Hematopoietic multipotent progenitor cell (in vitro differentiated cells): ENCODE measurements around the gene CCDC107. TPM values are rescaled to one million over a fixed set of nuclear protein-coding genes. Genes with fewer than 3 reads are reported as not detected.
"Not testable (repeated sequence)": the region's sequence is repeated elsewhere in the genome, so short reads cannot be mapped to it uniquely, and the experiment has no call there.

ENCODE experiments used
- DNase-seq, 3 donors: peaks; one replicate each; pipeline ENCODE4 v3.0.0-alpha.2; 2011 to 2015; ENCODE audit warnings: low read depth in 2 of 3, low spot score in 2 of 3
- total RNA-seq: library from RNA; depleted of rRNA; stranded (reverse); fragments of >200 nt; gene quantifications from one replicate; pipeline ENCODE4 v1.2.3, GENCODE V29; 2012

The CCDC107 gene
- 5.7 TPM for total RNA-seq

DNA sequence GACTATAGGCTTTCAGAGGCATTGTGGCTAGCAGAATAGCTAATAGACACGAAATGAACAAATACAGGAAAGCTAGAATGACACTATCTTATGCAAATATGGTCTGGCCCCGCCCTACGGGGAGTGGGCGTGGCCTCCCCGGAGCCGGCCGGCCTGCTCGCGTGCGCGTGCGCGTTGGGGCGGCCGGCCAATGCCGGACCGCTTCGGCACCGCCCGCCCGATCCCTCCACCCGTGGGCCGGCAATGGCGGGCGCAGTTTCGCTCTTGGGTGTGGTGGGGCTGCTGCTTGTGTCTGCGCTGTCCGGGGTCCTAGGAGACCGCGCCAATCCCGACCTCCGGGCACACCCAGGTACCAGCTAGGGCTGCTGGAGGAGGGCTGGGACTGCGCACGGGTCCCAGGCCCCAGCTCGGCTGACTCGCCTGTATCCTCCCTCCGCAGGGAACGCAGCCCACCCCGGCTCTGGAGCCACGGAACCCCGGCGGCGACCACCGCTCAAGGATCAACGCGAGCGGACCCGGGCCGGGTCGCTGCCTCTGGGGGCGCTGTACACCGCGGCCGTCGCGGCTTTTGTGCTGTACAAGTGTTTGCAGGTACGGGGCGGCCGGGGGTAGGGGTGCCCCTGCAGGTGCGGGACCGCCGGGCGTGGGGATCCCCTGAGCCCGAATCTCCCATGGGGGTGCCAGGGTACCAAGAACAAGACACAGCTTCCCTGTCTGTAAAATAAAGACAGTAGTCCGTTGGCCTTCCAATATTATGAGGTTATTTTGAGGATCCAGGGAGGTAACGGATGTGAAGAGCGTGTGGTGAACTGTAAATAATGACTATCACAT, at the start of gene CCDC107:
TSS of gene CCDC107 (plus strand) at position 156 of the 831 bp plus-strand sequence. CDS start at position 244, 88 bp downstream.
- DNase-seq = peak; percentile 84 to 89 (median 87)

DNA sequence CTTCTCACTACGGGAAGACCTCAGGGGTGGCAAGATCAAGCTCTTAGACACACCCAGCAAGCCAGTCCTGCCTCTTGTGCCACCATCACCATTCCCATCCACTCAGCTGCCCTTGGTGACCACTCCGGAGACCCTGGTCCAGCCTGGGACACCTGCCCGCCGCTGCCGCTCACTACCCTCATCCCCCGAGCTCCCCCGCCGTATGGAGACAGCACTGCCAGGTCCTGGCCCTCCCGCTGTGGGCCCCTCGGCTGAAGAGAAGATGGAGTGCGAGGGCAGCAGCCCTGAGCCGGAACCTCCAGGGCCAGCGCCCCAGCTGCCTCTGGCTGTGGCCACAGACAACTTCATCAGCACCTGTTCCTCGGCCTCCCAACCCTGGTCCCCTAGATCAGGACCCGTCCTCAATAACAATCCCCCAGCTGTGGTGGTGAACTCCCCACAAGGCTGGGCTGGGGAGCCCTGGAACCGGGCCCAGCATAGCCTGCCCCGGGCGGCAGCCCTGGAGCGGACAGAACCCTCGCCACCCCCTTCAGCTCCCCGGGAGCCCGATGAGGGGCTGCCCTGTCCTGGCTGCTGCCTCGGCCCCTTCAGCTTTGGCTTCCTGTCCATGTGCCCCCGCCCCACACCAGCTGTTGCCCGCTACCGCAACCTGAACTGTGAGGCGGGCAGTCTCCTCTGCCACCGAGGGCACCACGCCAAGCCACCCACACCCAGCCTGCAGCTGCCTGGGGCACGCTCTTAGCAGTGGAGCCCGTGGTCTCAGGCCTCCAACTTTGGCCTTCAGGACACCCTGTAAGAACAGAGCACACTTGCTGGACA, 48.9 kb upstream of the CCDC107 start:
- DNase-seq = no peak

DNA sequence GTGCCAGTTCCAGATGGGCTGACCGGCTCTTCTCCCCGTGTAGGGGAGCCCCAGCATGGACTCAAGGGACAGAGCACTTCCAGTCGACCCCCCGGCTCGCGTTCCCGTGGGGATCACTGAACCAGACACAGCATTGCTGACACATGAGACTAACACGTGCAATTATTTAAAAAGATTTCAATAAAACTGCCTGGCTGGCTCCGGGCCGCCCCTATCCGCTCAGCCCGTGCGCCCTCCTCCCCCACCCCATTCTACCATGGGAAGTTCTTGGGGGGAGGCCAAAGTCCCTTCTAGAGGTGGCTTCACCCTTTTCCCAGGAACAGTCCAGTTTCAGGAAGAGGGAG, 48.3 kb upstream of the CCDC107 start:
- no peak for DNase-seq

DNA sequence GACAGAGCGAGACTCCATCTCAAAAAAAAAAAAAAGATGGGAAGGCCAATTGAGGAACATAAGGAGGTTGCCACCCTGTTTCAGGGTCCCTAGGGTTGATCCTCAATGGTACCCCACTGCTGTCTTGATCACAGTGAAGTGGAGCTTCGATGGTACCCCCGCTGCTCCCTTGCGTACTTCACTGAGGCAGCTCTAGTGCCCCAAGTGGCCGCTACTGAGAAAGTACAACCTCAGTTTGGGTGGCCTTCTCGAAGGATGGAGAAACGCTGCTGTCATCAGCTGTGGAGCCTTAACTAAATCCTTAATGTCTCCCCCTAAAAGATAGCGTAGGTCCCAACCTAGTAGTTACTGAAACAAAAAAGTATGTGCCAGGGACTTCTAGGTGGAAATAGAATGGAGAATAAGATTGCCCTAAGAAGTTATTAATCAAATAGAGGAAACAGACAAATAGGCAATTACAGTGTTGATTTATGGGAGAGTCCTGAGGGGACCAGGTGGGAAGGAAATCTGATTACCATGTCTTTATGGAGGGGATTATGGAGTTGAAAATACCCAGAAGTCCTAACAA, 46.8 kb upstream of the CCDC107 start:
- peak in 2 of 3 donors; percentile 43 to 70 for DNase-seq

- not testable (repeated sequence) for DNase-seq
These were observed 46.0 kb upstream of the CCDC107 start for GRCh38 chr9:35612066-35612465.

DNA sequence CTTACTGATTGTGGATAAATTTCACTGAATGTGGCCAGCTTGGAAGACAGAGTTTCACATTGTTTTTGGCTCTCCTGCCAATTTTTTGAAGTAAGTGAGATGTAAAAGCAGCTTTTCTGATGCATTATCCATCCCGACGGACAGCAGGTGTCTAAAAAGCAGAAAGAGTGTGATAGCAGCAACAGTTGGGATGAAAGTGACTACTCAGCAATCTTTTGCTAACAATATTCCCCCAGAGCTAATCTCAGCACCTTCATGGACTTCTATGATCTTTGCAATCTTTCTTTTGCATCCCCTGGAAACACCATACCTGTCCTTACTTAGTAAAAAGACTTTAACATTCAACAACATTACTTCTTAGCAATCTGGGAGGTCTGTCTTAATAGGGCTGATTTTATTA, 45.2 kb upstream of the CCDC107 start:
- no peak for DNase-seq

GRCh38 chr9:35615981-35616680, 42.0 kb upstream of the CCDC107 start:
- no peak for DNase-seq

DNA sequence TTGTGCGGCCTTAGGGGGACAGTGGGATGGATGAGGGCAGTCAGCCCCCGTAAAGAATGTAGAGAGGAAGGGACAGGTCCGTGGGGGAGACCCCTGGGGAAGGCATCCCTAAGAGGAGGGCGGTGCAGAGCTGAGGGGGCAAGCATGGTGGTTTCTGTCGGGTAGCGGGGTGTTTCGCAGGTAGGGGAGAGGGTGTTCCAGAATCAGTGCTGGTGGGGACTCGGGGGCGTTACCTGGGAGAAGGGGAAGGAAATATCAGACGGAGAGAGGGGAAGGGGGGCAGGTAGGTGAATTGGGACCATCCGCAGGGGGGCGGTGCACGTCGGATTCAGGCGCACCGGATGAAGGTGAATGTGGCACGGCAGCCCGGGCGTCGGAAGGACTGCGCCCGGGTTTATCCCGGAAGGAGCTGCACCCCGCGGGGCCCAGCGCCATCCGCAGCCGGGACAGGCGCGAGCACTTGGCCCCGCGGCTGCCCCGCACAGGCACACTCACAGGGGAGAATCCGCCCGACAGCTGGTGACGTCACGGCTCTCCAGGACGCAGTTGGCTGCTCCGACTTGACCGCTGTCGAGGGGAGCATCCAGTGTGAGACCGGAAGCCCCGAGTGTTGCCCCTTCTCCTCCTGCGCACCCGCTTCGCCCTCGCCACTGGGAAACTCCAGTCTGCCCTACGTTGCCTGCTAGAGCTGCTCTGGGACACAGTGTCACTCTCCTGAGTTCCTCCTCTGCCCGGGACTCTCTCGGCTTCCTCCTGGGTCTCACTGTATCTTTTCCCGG, 41.2 kb upstream of the CCDC107 start:
- peak; percentile 36 to 61 (median 56) for DNase-seq

DNA sequence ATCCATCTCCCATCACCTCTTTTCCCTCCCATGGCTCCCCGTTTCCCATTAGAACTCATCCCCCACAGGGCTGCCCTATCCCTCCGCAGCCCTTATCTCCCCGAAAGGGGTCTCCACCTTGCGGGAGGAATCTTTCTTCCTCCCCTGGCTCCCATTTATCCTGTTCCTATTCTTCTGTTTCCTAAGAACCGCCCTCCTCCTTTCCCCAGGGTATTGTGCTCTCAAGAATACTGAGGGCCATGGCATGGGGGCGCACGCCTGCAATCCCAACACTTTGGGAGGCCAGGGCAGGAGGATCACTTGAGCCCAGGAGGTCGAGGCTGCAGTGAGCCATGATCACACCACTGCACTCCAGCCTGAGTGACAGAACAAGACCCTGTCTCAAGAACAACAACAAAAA, 40.5 kb upstream of the CCDC107 start:
- DNase-seq = no peak

DNA sequence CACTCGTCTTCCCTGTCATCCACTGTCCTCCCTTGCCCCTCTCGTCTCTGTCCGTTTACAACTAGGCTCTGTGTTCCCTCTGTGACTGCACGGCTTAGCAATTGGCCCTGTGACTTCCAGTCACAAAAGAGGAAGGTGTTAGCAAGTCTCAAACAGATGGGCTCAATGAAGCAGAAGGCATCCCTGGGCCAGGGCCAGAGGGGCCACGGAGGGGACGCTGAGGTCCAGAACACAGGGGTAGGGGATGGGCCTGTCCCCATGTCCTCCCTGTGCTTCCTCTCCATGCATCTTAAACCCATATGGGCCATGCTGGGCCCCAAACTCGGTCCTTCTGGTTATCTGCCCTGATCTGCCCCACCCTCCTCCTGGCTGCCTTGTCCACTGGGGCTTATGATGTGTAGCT, 39.8 kb upstream of the CCDC107 start, which contains the start of gene CD72:
TSS of gene CD72 (minus strand) at position 89 of the 403 bp plus-strand sequence. CDS start 110 bp downstream, outside the sequence.
- DNase-seq = peak in 2 of 3 donors; percentile 42 to 55

GRCh38 chr9:35618854-35619799, 39.0 kb upstream of the CCDC107 start:
- DNase-seq = peak in 2 of 3 donors; percentile 42 to 67

GRCh38 chr9:35619800-35620158, 38.3 kb upstream of the CCDC107 start:
- DNase-seq = peak in 1 of 3 donors; percentile 45

DNA sequence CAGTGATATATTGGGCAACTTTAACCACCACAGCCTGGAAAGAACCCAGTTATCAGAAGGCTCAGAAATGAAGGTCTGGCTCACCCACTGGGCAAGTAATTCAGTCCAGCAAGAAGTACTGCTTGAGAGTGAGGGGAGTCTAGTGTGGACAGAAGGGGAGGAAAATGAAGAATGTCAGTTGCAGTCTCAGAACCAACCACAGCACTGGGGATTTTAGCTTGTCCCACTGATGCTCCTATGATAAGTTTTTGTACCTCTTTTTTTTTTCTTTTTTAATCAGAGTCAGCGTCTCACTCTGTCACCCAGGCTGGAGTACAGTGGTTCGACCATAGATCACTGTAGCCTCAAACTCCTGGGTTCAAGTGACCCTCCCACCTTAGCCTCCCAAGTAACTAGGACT, 30.5 kb upstream of the CCDC107 start:
- DNase-seq = no peak

DNA sequence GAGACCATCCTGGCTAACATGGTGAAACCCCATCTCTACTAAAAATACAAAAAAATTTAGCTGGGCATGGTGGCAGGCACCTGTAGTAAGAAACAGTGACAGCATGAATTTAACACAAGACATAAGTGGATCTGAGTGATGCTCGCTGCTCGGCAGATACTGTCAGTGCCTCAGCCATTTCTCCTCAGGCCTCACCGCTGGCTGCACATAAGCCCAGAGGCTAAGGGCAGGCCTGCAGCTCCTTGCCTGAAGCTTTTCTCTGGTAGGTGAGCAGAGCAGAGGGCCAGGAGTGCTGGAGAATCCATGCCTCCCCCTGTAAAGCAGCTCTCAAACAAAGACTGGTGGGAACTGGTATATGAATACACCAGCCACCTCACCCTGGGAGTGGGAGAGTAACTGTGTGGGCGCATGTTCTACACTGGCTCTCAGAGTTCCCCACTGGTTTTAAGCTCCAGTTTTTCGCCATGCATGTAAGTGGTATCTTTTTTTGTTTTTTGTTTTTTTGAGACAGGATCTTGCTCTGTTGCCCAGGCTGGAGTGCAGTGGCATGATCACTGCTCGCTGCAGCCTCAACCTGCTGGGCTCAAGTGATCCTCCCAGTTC, 29.6 kb upstream of the CCDC107 start:
- DNase-seq = no peak

GRCh38 chr9:35629597-35629996, 28.5 kb upstream of the CCDC107 start:
- no peak for DNase-seq

DNA sequence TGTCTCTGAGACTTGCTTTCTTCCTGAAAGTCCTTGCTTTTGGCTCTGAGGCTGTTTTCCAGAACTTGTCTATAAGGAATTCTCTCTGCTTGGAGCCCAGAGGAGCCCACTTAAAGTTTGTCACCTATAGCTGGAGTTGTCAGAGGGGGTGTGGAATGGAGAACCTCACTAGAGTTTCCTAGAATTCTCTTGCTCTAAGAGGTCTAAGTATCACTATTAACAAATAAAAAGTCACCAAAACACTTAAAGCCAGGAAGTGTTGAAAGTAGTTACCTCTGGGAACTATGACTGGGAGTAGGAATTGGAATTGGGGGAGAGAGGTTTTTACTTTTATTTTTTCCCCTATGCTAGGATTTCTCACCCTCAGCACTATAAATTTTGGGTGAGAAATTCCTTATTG, 22.4 kb upstream of the CCDC107 start:
- no peak for DNase-seq

GRCh38 chr9:35636135-35636876, 21.8 kb upstream of the CCDC107 start:
- no peak for DNase-seq

DNA sequence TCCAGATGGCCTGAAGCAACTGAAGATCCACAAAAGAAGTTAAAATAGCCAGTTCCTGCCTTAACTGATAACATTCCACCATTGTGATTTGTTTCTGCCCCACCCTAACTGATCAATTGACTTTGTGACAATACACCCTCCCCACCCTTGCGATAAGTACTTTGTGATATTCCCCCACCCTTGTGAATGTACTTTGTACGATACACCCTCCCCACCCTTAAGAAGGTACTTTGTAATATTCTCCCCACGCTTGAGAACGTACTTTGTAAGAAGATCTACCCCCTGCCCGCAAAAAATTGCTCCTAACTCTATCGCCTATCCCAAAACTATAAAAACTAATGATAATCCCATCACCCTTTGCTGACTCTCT, 21.2 kb upstream of the CCDC107 start:
- not testable (repeated sequence) for DNase-seq
